Panc1 (cell line): Measurements from ENCODE around the gene KPTN. TPM values are rescaled to one million over a fixed set of nuclear protein-coding genes. Genes with fewer than 3 reads are reported as not detected.

Source experiments
- ATAC-seq: fragments of 200-7000 bp; cut with Tn5 transposase; 2 replicates; pipeline ENCODE4 v1.9.1; 2020; ENCODE audit warnings: mild to moderate bottlenecking, moderate library complexity
- BruUV-seq: library from RNA; stranded (reverse); fragments of 400-500 nt; replicated peaks from 2 replicates; lab custom pipeline; 2021; lab: Mats Ljungman, UMichigan
- CTCF ChIA-PET: fragments of 300-600 bp; sonication (Branson Sonifier 250); formaldehyde crosslinking; loops from one replicate; lab custom pipeline; 2022; ENCODE audit warnings: antibody characterized with exemption; lab: Charles Lee
- POLR2A ChIA-PET: fragments of 300-600 bp; sonication (Branson Sonifier 250); formaldehyde crosslinking; loops from one replicate; lab custom pipeline; 2022; ENCODE audit warnings: antibody characterized with exemption; lab: Charles Lee
- DNase-seq: peaks from one replicate; pipeline ENCODE4 v3.0.0-alpha.2; 2010; ENCODE audit warnings: low read depth, low spot score
- H3K27ac ChIP-seq: 2 replicates; pipeline ENCODE4 v1.5.1; 2011; ENCODE audit warnings: mild to moderate bottlenecking, low read length, inconsistent platforms
- H3K27me3 ChIP-seq: fragments of 200-500 bp; sonication (Bioruptor generic); 2 replicates; pipeline ENCODE4 v1.6.0; 2014; ENCODE audit warnings: low read length, inconsistent platforms; ENCODE audit not compliant: control insufficient read depth, insufficient read depth
- H3K36me3 ChIP-seq: fragments of 200-500 bp; sonication (Bioruptor generic); 2 replicates; pipeline ENCODE4 v1.5.1; 2014; ENCODE audit warnings: inconsistent platforms, mild to moderate bottlenecking, low read length, moderate library complexity; ENCODE audit not compliant: control insufficient read depth, insufficient read depth
- H3K4me1 ChIP-seq: 2 replicates; pipeline ENCODE4 v1.5.1; 2011; ENCODE audit warnings: inconsistent platforms, mild to moderate bottlenecking, low read length, moderate library complexity; ENCODE audit not compliant: control insufficient read depth, insufficient read depth
- H3K4me3 ChIP-seq, 2 experiments: 2 replicates each; pipeline ENCODE4 v1.5.1; 2011 to 2012; ENCODE audit warnings: low read depth in 2 of 2, low read length in 2 of 2, mild to moderate bottlenecking in 2 of 2, inconsistent platforms in 1 of 2, moderate library complexity in 1 of 2
- H3K9me3 ChIP-seq: fragments of 200-500 bp; sonication (Bioruptor generic); 2 replicates; pipeline ENCODE4 v1.5.1; 2014; ENCODE audit warnings: low read depth, mild to moderate bottlenecking, inconsistent platforms, low read length, moderate library complexity; ENCODE audit not compliant: control insufficient read depth, insufficient read depth
- POLR2AphosphoS5 ChIP-seq: IDR thresholded peaks from 2 replicates; pipeline ENCODE4 v1.6.1; 2012; ENCODE audit warnings: mild to moderate bottlenecking, low read depth, low read length, moderate library complexity
- REST ChIP-seq, 2 experiments: IDR thresholded peaks; 2 replicates each; pipeline ENCODE4 v1.6.1; 2011 to 2012; ENCODE audit warnings: low read depth in 2 of 2, control low read depth in 1 of 2, low read length in 1 of 2, mild to moderate bottlenecking in 1 of 2, moderate library complexity in 1 of 2; ENCODE audit not compliant: insufficient read depth in 1 of 2
- SIN3A ChIP-seq: IDR thresholded peaks from 2 replicates; pipeline ENCODE4 v1.6.1; 2012; ENCODE audit warnings: low read depth, mild to moderate bottlenecking, low read length, moderate library complexity, borderline replicate concordance; ENCODE audit not compliant: insufficient read depth
- TCF7L2 ChIP-seq: IDR thresholded peaks from 2 replicates; pipeline ENCODE4 v1.6.1; 2011; ENCODE audit warnings: mild to moderate bottlenecking, low read depth, low read length, inconsistent platforms
- in situ Hi-C: cut with HindIII; loops from 2 replicates; pipeline ENCODE4 v1.10.0; 2016; ENCODE audit warnings: low sequenced_read_pairs, low pct_unique_long_range_greater_than_20kb
- intact Hi-C: fragments of 100-400 bp; cut with micrococcal nuclease; formaldehyde crosslinking; loops from one replicate; pipeline ENCODE4 v1.10.0; 2022; ENCODE audit not compliant: unreplicated experiment
- total RNA-seq: library from RNA; stranded (reverse); gene quantifications from one replicate; pipeline ENCODE4 v1.2.1, GENCODE V29; 2021; ENCODE audit not compliant: unreplicated experiment
- TF ChIP-seq, protein P1 (sequence below): fragments of 450-650 bp; IDR thresholded peaks from 2 replicates; pipeline ENCODE4 v1.5.1; 2017; ENCODE audit warnings: mild to moderate bottlenecking

Gene KPTN
- total RNA-seq, 1 experiment from 2014 or later = 26.5 TPM

DNA sequence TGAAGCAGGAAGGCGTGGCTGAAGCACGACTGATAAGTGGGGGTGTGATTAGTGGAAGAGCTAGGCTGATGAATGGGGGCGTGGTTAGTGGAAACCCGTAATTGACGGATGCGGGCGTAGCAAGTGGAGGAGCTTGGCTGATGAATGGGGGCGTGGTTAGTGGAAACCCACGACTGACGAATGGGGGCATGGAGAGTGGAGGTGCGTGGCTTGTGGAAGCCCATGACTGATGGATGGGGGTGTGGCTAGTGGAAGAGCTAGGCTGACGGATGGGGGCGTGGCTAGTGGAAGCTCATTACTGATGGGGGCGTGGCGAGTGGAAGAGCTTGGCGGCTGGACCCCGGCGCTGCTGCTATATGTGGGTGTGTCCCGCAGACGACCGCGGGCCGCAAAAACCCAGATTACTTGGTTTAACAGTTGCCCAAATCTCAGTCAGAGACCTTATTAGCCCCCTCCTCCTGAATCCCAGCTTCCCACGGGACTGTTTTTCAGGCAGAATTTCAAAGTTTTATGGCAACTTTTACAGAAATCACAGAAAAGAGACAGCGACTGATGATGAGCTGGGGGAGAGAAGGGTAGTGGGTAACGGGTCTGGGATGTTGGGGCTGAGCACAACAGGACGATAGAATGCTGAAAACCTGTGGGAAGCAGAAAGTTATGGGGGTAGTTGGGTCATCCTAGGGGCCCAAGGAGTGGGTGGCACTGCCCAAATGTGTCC, 55.7 kb downstream of the KPTN start:
- peaks cover 7% of the 10 kb centered on the region for H3K4me1 ChIP-seq
- H3K36me3 ChIP-seq = no peaks in the 10 kb centered on the region
- H3K27ac ChIP-seq = peak overlapping the region; percentile 39; the same call in 1 of the 2 replicates
- ChIA-PET POLR2A (interaction anchor here (0.6 kb wide), 1 partner anchor 79 kb away, joined by 5 read pairs; the partner anchor contains the start of gene DHX34), CTCF (interaction anchor here (0.5 to 1.4 kb wide), 7 partner anchors 9 to 422 kb away, joined by 3 to 8 read pairs (median 4); no protein-coding TSS in a partner anchor)
- peak overlapping the region; percentile 32 to 55 for H3K4me3 ChIP-seq
- intact Hi-C loops = no loop called here
- BruUV-seq = no TSS peak
- H3K9me3 ChIP-seq = no peaks in the 10 kb centered on the region
- in situ Hi-C loops = no loop called here
- H3K27me3 ChIP-seq = no peaks in the 10 kb centered on the region
- ATAC-seq = peak; percentile 80
- TF ChIP-seq SIN3A = no peak
- TF ChIP-seq, protein P1, sequence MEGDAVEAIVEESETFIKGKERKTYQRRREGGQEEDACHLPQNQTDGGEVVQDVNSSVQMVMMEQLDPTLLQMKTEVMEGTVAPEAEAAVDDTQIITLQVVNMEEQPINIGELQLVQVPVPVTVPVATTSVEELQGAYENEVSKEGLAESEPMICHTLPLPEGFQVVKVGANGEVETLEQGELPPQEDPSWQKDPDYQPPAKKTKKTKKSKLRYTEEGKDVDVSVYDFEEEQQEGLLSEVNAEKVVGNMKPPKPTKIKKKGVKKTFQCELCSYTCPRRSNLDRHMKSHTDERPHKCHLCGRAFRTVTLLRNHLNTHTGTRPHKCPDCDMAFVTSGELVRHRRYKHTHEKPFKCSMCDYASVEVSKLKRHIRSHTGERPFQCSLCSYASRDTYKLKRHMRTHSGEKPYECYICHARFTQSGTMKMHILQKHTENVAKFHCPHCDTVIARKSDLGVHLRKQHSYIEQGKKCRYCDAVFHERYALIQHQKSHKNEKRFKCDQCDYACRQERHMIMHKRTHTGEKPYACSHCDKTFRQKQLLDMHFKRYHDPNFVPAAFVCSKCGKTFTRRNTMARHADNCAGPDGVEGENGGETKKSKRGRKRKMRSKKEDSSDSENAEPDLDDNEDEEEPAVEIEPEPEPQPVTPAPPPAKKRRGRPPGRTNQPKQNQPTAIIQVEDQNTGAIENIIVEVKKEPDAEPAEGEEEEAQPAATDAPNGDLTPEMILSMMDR = no peak
- peak; percentile 48 for DNase-seq

- Histone ChIP-seq H3K27ac (no peak overlapping the region), H3K4me3 (peak overlapping the region; percentile 32 to 55), H3K9me3 (no peaks in the 10 kb centered on the region), H3K36me3 (no peaks in the 10 kb centered on the region), H3K27me3 (peaks cover 3% of the 10 kb centered on the region; the same call in 1 of the 2 replicates), H3K4me1 (peaks cover 7% of the 10 kb centered on the region)
- no peak for TF ChIP-seq SIN3A
- no peak for TF ChIP-seq TCF7L2
- TF ChIP-seq REST (IDR thresholded peaks at IDR 0.05; ENCODE audit: insufficient read depth in 1 of 2, low read depth in 2 of 2, low read length in 1 of 2) = no peak
- TF ChIP-seq POLR2AphosphoS5 = no peak
- TF ChIP-seq, protein P1 = peak; percentile 90
- in situ Hi-C loops = no loop called here
- DNase-seq (peak; percentile 62), ATAC-seq (peak; percentile 80)
- ChIA-PET POLR2A (interaction anchor here (0.6 kb wide), 1 partner anchor 79 kb away, joined by 5 read pairs; the partner anchor contains the start of gene DHX34), CTCF (interaction anchor here (0.5 to 1.4 kb wide), 5 partner anchors 9 to 423 kb away, joined by 3 to 8 read pairs (median 4); no protein-coding TSS in a partner anchor)
- no TSS peak for BruUV-seq
- intact Hi-C loops = no loop called here
Observed at GRCh38 chr19:47427241-47428176, 56.5 kb downstream of the KPTN start.

Other genes starting within 250 kb of the KPTN start
- 29.2 TPM for gene CCDC9, start 227.7 kb downstream of the KPTN start, total RNA-seq
- gene INAFM1, start 209.3 kb downstream of the KPTN start, total RNA-seq = 13.1 TPM
- 2.7 TPM for gene C5AR1, start 174.4 kb downstream of the KPTN start, total RNA-seq
- gene C5AR2, start 152.0 kb downstream of the KPTN start, total RNA-seq = 0.03 TPM
- 29.2 TPM for gene DHX34, start 134.9 kb downstream of the KPTN start, total RNA-seq
- gene MEIS3, start 64.7 kb downstream of the KPTN start, total RNA-seq = 11.3 TPM
- 0.10 TPM for gene SLC8A2, start 12.3 kb downstream of the KPTN start, total RNA-seq
- 71.0 TPM for gene NAPA, start 30.8 kb upstream of the KPTN start, total RNA-seq
- 0.15 TPM for gene ZNF541, start 88.9 kb upstream of the KPTN start, total RNA-seq
- 13.7 TPM for gene BICRA, start 124.9 kb upstream of the KPTN start, total RNA-seq
- gene EHD2, start 229.2 kb upstream of the KPTN start, total RNA-seq = 41.8 TPM